ENCODE measurements around the gene PTCH2. TPM values are rescaled to one million over a fixed set of nuclear protein-coding genes. Genes with fewer than 3 reads are reported as not detected.

PTCH2 gene
- total and polyA plus RNA-seq, 2 of the 13 experiments (the other 11 are each of a cell fraction or from before 2014, with no cell fraction given), result 0.60 to 1.5 TPM

GRCh38 chr1:44807364-44808062 is 35.5 kb downstream of the PTCH2 start (continued):
- TF ChIP-seq JUND (CRISPR knock-in tag; IDR thresholded peaks at IDR 0.05), result peak; percentile 81
- 0 out of 2 replicates have a peak, but pooled peaks have one; percentile 79 for TF ChIP-seq ZNF839 (CRISPR knock-in tag; IDR thresholded peaks at IDR 0.05; ENCODE audit: borderline replicate concordance)
- peak; percentile 85; the same call in 1 of the 2 replicates for TF ChIP-seq CCDC6 (CRISPR knock-in tag; IDR thresholded peaks at IDR 0.05)
- TF ChIP-seq ZNF362 (CRISPR knock-in tag; IDR thresholded peaks at IDR 0.05; ENCODE audit: borderline replicate concordance), result peak; percentile 35; the same call in 1 of the 2 replicates
- TF ChIP-seq AFF4 (CRISPR knock-in tag; IDR thresholded peaks at IDR 0.05), result no peak
- TF ChIP-seq ZNF317 (CRISPR knock-in tag; IDR thresholded peaks at IDR 0.05), result peak; percentile 65
- TF ChIP-seq ZNF33B (CRISPR knock-in tag; IDR thresholded peaks at IDR 0.05), result peak; percentile 84
- no peak for TF ChIP-seq HNF4G (IDR thresholded peaks at IDR 0.05; ENCODE audit: borderline replicate concordance, low read depth, low read length)
- TF ChIP-seq HNF4G (CRISPR knock-in tag; IDR thresholded peaks at IDR 0.05; ENCODE audit: borderline replicate concordance, low read depth), result no peak; the same call in none of the 2 replicates
- TF ChIP-seq ZSCAN22 (CRISPR knock-in tag; IDR thresholded peaks at IDR 0.05), result 0 out of 2 replicates have a peak, but pooled peaks have one; percentile 9
- no peak; the same call in 1 of the 2 replicates for TF ChIP-seq ZBTB10 (CRISPR knock-in tag; IDR thresholded peaks at IDR 0.05; ENCODE audit: borderline replicate concordance)
- TF ChIP-seq THAP11 (CRISPR knock-in tag; IDR thresholded peaks at IDR 0.05), result peak; percentile 60; the same call in 1 of the 2 replicates
- peak in 1 of 2 experiments; percentile 86; a peak in 2 of 4 replicates for TF ChIP-seq ATF4 (CRISPR knock-in tag; IDR thresholded peaks at IDR 0.05)
- TF ChIP-seq ZFP36 (IDR thresholded peaks at IDR 0.05; ENCODE audit: borderline replicate concordance, low read depth, low read length, partially characterized antibody), result no peak
- TF ChIP-seq ASH2L (IDR thresholded peaks at IDR 0.05; ENCODE audit: insufficient read length, low read depth, low read length), result peak; percentile 89
- TF ChIP-seq ZNF124 (CRISPR knock-in tag; IDR thresholded peaks at IDR 0.05), result no peak; the same call in 1 of the 2 replicates
- TF ChIP-seq ZNF816 (CRISPR knock-in tag; IDR thresholded peaks at IDR 0.05; ENCODE audit: borderline replicate concordance), result peak; percentile 96; the same call in 1 of the 2 replicates
- no peak; the same call in 1 of the 2 replicates for TF ChIP-seq ZNF34 (CRISPR knock-in tag; IDR thresholded peaks at IDR 0.05; ENCODE audit: borderline replicate concordance)

All from HepG2 (cell line).